ENCODE data around the gene CYP2W1.
"Not testable (repeated sequence)": the region's sequence is repeated elsewhere in the genome, so short reads cannot be mapped to it uniquely, and the experiment has no call there.

Gene CYP2W1, protein sequence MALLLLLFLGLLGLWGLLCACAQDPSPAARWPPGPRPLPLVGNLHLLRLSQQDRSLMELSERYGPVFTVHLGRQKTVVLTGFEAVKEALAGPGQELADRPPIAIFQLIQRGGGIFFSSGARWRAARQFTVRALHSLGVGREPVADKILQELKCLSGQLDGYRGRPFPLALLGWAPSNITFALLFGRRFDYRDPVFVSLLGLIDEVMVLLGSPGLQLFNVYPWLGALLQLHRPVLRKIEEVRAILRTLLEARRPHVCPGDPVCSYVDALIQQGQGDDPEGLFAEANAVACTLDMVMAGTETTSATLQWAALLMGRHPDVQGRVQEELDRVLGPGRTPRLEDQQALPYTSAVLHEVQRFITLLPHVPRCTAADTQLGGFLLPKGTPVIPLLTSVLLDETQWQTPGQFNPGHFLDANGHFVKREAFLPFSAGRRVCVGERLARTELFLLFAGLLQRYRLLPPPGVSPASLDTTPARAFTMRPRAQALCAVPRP

DNA sequence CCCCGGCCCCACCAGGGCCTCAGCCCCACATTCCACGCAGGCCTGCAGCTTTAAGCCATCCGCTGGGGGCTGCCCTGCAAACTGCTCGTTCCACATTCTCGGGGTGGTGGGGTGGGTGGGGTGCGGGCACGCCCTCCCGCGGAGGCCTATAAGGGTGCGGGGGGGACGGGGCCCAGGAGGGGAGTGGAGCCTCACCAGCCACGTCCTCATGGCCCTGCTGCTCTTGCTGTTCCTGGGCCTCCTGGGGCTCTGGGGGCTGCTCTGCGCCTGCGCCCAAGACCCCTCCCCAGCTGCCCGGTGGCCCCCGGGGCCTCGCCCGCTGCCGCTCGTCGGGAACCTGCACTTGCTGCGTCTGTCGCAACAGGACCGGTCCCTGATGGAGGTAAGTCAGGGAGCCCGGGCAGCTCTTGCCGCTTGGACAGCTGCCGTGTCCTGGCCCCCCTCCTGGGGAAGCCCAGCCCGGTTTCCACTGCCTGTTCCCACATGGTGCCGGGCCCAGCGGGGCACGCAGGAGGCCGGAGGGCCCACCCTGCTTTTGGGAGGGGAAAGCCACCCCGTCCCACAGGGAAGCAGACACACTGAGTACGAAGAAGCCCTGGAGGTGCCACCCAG lies at the start of gene CYP2W1:
CYP2W1 (plus strand) TSS at position 178 of the 612 bp plus-strand sequence; CDS start at position 209, 31 bp downstream.
- no peak for DNase-seq (ENCODE audit: extremely low read depth in 1 of 2, low read depth in 1 of 2)

DNA sequence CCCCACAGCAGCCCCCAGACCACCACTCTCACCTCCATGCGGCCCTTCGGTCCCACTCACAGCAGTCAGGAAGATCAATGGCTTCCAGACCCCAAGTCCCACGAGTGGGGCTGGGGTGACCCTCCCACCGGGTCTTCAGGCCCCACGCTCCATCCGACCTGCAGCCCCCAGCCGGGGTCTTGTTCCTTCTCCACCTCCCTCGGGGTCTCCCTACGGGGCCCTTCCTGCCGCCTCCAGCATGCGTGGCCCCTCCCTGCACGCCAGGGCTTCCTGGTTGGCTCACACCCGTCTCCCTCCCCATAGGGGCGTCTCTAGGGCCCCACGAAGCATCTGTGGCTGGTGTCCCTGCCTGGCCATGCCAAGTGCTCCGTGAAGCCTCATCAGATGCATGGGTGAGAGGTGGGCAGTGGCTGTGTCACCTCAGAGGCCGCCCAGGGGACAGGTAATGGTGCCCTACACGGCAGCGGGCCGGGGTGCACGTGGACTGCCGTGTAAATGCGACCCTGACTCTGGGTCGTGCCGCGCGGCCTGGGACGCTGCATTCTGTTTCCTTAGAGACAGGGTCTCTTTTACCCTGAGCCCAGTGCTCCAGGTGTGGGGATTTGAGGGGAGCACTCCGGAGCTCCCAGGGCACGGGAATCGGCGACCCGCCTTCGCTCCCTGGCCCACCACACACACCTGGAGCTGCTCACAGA lies 48.4 kb upstream of the CYP2W1 start:
- DNase-seq (ENCODE audit: extremely low read depth in 1 of 2, low read depth in 1 of 2): no peak

DNA sequence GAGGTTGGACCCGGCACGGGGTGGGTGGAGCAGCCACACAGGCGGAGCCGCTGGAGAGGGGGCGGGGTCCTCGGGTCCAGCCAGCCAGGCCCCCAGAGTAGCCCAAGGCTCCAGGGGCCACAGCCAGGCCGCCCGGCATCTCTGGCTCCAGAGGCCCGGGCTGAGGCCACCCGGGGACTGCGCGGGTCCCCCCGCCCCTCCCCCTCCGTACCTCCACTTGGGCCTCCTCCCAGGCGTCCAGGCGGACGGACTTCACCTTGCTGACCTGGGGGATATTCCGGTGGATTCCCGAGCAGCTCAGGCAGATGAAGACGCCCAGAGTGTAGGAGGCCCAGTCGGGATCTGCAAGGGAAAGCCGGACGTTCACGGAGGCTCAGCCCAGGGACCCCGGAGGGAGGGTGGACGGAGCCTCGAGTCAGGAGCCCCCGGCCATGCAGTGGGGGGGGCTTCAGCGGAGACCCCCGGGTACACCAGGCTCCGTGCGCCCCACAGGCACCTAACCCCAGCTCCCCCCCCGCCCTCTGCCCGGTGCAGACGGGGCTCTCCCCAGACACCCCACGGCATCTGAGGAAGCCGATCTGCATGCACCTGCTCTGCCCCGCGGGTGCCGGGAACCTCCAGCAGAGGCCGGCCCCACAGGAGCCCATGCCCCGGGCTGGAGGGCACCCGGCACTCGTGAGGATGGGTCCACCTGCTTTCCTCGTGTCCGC lies 47.7 kb upstream of the CYP2W1 start:
- DNase-seq (ENCODE audit: extremely low read depth in 1 of 2, low read depth in 1 of 2): no peak

DNA sequence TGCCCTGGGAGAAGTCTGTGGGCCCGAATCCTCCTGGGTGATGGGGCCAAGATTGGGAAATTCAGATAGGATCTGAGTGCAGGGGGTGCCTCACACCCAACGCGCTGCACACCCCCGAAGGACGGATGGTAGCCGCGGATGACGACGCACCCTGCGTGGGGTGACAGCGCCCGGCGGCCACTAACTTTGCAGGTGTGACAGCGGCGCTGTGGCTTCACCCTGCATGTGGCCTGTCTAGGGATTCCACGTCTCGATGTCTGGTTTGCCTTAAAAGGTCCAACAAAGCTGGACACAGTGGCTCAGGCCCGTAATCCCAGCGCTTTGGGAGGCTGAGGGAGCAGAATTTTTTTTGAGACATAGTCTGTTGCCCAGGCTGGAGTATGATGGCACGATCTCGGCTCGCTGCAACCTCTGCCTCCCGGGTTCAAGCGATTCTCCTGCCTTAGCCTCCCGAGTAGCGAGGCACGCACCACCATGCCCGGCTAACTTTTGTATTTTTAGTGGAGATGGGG lies 47.1 kb upstream of the CYP2W1 start:
- DNase-seq (ENCODE audit: extremely low read depth in 1 of 2, low read depth in 1 of 2): no peak

DNA sequence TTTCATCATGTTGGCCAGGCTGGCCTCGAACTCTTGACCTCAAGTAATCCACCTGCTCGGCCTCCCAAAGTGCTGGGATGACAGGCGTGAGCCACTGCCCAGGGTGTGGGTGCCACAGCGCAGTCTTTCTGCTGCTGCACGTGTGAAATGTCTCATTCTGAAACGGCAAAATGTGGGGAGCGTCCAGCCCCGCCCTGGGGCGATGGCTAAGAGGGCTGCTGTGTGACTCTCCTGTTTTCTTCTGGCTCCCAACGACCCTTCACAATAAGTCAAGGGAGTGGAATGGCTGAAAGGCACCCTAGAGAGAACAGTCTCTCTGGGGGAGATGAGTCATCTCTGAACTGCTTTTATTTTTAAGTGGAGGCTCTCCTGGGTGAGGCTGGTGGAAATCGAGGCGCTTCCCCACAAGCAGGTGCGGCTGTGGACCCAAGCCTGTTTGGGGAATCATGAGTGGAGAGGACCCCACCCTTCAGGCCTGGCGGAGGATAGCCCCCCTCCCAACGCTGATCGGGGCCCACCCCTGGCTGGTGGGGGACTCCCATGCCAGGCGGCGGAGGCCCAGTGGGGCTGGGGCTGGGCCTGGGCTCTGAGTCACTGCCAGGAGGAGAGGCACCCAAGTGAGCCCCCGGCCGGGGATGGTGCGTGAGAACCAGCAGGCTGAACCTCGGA lies 46.5 kb upstream of the CYP2W1 start:
- peak in 1 of 2 donors; percentile 49 for DNase-seq (ENCODE audit: extremely low read depth in 1 of 2, low read depth in 1 of 2)

DNA sequence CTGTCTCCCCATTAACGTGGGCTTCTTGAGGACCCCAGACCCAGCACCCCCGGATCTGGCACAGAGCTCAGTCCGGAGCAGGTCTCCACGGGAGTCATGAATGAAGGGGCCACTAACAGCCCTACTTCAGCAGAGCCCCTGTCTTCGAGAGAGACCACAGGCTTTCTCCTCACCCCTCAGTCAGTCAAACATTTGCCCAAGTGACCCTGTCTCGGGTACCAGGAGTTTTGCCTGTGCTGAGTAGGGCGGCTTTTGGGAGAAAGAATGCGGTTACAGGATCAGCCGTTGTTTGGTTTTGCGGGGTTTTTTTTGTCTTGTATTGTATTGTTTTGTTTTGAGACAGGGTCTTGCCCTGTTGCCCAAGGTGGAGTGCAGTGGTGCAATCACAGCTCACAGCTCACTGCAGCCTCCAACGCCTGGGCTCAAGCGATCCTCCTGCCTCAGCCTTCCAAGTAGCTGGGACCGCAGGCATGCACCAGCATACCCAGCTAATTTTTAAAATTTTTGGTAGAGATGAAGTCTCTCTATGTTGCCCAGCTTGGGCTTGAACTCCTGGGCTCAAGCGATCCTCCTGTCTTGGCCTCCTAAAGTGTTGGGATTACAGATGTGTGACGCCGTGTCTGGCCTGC lies 45.0 kb upstream of the CYP2W1 start:
- DNase-seq (ENCODE audit: extremely low read depth in 1 of 2, low read depth in 1 of 2): no peak

DNA sequence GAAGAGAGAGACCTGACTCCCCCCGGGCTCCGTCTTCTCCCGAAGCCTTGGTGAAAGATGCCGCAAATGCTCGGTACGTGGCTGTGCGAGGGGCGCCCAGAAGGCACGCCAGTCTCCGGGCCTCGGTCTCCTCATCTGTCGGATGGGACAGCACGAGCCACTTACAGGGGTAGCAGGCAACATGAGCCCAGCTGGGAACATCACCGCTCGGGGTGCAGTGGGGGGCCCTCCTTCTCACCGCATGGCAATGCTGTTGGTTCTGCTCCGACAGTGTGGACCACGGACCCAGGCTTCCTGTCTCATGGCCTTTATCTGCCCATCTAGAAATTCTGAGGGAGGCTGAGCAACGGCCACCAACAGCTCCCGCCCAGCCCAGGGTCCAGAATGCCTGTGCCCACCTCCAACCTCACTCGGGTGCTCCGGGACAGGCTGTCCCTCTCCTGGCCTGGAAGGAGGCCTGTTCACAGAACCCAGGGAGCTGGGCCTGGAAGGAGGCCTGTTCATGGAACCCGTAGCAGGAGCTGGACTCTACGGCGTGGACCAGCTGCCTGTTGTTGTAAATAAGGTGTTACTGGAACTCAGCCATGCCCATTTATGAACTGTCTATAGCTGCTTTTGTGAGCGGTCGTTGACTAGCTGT lies 44.3 kb upstream of the CYP2W1 start:
- no peak for DNase-seq (ENCODE audit: extremely low read depth in 1 of 2, low read depth in 1 of 2)

DNA sequence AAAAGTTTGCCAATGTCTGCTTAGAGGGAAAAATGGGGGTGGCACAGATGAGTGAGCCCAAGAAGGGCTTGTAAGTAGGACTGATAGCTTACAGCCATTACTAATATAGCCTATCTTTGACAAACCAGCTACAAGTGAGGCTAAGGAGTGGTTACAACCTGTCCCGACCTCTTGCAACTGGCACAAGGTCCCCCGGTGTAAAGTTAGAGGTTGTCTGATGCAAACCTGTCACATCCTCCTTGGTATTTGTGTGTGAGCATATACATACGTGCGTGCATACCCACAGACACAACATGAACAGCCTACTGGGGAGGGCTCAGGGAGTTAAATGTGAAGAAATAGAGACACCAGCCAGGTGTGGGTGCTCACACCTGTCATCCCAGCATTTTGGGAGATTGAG lies 43.1 kb upstream of the CYP2W1 start:
- DNase-seq (ENCODE audit: extremely low read depth in 1 of 2, low read depth in 1 of 2): no peak

DNA sequence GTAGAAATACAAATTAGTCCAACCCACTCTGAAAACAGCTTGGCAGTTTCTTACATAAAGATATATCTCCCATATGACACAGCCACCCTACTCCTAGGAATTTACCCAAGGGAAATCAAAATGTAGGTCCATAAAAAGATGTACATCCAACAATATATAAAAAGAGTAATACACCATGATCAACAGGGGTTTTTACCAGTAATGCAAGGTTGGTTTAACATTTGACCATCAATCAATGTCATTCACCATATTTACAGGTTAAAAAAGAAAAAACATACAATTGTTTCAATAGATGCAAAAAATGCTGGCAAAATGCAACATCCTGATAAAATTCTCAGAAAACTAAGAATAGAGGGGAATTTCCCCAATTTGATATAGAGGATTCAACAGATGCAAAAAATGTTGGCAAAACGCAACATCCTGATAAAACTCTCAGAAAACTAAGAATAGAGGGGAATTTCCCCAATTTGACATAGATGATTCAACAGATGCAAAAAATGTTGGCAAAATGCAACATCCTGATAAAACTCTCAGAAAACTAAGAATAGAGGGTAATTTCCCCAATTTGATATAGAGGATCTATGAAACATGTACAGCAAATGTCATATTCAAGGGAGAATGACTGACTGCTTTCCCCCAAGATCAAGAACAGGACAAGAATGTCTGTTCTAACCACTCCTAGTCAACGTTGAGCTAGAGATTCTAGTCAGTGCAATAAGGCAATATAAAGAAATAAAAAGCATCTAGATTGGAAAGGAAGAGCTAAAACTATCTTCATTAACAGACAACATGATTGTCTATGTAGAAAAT lies 42.2 kb upstream of the CYP2W1 start:
- no peak for DNase-seq (ENCODE audit: extremely low read depth in 1 of 2, low read depth in 1 of 2)

DNA sequence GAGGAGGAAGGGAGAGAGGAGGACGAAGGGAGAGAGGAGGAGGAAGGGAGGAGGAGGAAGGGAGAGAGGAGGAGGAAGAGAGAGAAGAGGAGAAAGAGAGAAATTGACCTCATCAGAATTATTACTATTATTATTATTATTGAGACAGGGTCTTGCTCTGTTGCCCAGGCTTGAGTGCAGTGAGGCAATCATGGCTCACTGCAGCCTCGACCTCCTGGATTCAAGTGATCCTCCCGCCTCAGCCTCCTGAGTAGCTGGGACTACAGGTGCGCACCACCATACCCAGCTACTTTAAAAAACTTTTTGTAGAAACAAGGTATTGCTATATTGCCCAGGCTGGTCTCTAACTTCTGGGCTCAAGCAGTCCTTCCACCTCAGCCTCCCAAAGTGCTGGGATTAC lies 39.2 kb upstream of the CYP2W1 start:
- DNase-seq (ENCODE audit: extremely low read depth in 1 of 2, low read depth in 1 of 2): not testable (repeated sequence)

DNA sequence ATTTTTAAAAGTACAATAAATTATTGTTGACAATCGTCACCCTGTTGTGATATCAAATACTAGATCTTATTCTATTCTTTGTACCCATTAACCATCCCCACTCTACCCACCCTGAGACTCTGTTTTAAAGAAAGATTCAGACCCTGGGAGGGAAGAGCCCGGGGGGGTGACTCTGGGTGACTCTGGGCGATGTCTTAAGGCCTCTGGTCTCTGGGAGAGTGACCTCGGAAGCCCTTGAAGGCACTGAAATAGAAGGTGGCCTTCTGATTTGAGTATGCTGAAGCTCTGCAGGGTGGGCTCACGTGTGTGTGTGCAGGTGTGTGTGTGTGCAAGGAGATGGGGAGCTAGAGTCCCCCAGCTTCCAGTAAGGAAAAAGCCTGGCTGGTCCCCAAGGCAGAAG lies 38.2 kb upstream of the CYP2W1 start:
- no peak for DNase-seq (ENCODE audit: extremely low read depth in 1 of 2, low read depth in 1 of 2)

DNA sequence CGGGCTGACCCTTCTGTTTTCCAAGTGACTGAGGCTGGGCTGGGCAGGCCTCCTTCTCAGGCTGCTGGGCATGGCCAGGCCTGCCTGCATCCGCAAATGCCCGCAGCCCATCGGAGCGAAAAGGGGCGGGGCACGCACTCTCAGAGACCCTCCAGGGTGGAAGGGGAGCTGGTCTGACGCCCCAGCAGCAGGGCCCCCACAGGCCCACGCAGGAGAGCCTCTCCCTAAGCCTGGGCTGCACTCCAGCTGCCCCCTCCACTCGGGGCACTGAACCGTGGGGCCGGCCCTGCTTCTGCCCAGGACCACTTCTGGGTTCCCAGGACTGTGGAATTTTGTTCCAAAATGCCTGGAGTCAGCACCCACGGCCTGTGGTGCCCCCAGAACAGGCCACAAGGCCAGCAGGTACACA lies 37.8 kb upstream of the CYP2W1 start:
- DNase-seq (ENCODE audit: extremely low read depth in 1 of 2, low read depth in 1 of 2): no peak

DNA sequence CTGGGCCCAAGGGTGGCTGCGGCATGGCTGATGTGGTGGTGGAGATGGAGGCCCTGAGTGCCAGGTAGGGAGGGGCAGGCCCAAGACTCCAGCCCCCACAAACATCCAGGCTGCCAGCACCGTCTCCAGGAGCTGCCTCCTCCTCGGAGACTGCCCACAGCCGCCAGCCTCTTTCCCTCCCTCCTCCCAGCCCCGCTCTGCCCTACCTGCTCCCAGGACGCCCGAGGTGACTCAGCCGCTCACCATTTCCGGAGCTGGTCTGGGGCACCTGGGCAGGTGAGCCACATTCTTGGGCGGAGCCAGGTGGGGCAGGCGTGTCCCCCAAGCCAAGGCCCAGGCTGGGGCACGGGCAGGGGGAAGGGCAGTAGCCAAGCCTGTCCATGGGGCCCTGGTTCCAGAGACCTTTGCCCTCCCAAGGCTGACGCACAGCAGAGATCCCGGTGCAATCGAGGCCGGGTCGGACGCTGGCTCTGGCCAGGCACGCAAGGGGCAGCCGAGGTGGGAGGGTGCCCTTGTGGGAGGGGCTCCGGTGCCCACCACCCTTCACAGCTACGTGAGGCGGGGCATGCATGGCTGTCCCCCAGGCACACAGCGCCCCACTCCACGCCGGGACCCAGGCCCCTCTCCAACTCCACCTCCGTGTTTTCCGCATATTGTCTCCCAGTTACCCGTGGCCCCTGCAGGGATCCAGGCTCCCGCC lies 37.3 kb upstream of the CYP2W1 start:
- no peak for DNase-seq (ENCODE audit: extremely low read depth in 1 of 2, low read depth in 1 of 2)

DNA sequence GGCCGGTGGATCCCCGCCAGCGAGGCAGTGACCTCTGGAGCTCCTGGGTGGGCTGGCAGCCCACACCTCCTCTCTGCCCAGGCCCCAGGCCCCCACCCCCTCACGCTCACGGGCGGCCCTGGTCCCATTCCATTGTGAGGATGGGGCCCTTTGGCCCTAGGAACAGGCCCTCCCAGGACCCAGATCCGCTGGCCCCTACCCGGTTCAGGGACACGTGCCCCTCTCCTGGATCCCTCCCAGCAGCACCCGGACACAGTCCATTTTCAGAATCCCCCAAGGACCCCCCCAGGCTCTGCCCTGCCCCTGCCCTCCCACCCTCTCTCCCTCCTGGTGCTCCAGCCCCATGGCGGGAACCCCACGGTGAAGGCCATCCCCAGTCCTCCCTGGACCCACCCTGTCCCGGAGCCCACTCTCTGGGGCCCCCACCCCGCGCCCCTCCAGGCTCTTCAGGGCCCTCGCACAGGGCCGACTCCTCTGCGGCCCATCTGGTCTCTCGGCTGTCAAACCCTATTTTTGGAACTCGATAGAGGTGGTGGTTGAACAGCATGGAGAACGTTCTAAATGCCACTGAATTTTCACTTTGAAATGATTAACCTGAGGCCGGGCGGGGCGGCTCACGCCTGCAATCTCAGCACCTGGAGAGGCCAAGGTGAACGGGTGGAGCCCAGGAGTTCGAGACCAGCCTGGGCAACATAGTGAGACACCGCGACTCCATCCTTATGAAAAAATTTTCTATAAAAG lies 36.6 kb upstream of the CYP2W1 start:
- no peak for DNase-seq (ENCODE audit: extremely low read depth in 1 of 2, low read depth in 1 of 2)

DNA sequence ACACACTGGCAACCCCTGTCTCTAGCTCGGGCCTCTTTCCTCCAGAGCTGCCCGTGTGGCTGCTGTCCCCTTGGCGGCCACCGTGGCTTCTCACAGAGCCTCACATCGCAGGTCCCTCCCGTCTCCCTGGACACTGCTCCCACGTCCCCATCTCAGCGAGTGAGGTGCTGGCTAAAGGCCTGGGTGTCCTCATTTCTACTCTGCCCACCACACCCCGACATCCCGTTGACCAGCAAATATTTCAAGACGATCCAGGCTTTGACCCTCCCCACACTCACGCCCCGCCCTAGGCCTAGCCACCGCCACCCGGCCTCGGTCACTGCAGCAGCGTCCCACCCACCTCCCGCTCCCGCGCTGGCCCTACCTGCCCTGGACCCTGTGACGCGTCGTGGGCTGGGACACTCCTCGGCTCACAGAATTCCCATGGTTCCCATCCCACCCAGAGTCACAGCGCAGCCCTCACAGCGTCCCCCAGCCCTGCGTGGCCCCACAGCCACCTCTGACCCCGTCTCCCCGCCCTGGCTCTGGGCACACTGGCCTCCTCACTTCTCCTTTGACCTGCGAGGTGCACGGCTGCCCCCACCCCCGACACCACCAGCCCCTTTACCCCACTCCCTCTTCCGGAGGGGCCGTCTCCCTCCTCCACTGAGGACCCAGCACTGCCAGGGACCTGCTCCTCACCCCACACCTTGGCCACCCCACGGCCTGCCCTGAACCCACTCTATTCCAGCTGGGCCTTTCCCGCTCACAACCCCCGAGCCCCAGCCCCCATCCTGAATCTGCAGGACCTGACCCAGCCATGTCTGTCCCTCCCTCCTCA lies 35.4 kb upstream of the CYP2W1 start:
- DNase-seq (ENCODE audit: extremely low read depth in 1 of 2, low read depth in 1 of 2): no peak

Measured in stimulated activated CD8-positive, alpha-beta memory T cell treated with anti-CD3 and anti-CD28 coated beads, Interleukin-7, amount 100 ng/mL, for 48 hours (primary cell).